Measurements from ENCODE around the gene PIK3R2. TPM values are rescaled to one million over a fixed set of nuclear protein-coding genes. Genes with fewer than 3 reads are reported as not detected.

The PIK3R2 gene
- total and polyA plus RNA-seq, 2 of the 13 experiments (the other 11 are each of a cell fraction or from before 2014, with no cell fraction given), result 18.6 to 25.3 TPM

- TF ChIP-seq KAT8 (CRISPR knock-in tag; IDR thresholded peaks at IDR 0.05), result 0 out of 2 replicates have a peak, but pooled peaks have one; percentile 9
- TF ChIP-seq KMT2A (CRISPR knock-in tag; IDR thresholded peaks at IDR 0.05), result no peak
- no peak for TF ChIP-seq NPAS2 (CRISPR knock-in tag; IDR thresholded peaks at IDR 0.05; ENCODE audit: borderline replicate concordance)
- no peak for TF ChIP-seq ZNF629 (CRISPR knock-in tag; conservative IDR thresholded peaks at IDR 0.05)
- TF ChIP-seq NFIB (CRISPR knock-in tag; IDR thresholded peaks at IDR 0.05; ENCODE audit: borderline replicate concordance), result no peak
- TF ChIP-seq ZNF687 (CRISPR knock-in tag; IDR thresholded peaks at IDR 0.05), result peak; percentile 70
- TF ChIP-seq ZBTB10 (CRISPR knock-in tag; IDR thresholded peaks at IDR 0.05; ENCODE audit: borderline replicate concordance), result peak; percentile 13; the same call in 1 of the 2 replicates
- TF ChIP-seq MYNN (CRISPR knock-in tag; IDR thresholded peaks at IDR 0.05; ENCODE audit: low read depth), result no peak
- no peak for TF ChIP-seq TFE3 (CRISPR knock-in tag; IDR thresholded peaks at IDR 0.05)
- no peak for TF ChIP-seq RARG (CRISPR knock-in tag; IDR thresholded peaks at IDR 0.05; ENCODE audit: low read depth)
- no peak for TF ChIP-seq HNRNPL (IDR thresholded peaks at IDR 0.05; ENCODE audit: low read depth, low read length)
- peak; percentile 16; the same call in 1 of the 2 replicates for TF ChIP-seq ZNF589 (CRISPR knock-in tag; conservative IDR thresholded peaks at IDR 0.05)
- no peak for TF ChIP-seq WIZ (CRISPR knock-in tag; IDR thresholded peaks at IDR 0.05)
- TF ChIP-seq ZNF12 (CRISPR knock-in tag; IDR thresholded peaks at IDR 0.05), result no peak
- no peak for TF ChIP-seq ZNF703 (CRISPR knock-in tag; IDR thresholded peaks at IDR 0.05; ENCODE audit: borderline replicate concordance)
- TF ChIP-seq STAG1 (CRISPR knock-in tag; IDR thresholded peaks at IDR 0.05), result no peak; the same call in 1 of the 2 replicates
- no peak for TF ChIP-seq ATAD3A (CRISPR knock-in tag; IDR thresholded peaks at IDR 0.05)
- 0 out of 2 replicates have a peak, but pooled peaks have one; percentile 22 for TF ChIP-seq ZNF816 (CRISPR knock-in tag; IDR thresholded peaks at IDR 0.05; ENCODE audit: borderline replicate concordance)
- TF ChIP-seq ZIK1 (CRISPR knock-in tag; IDR thresholded peaks at IDR 0.05; ENCODE audit: borderline replicate concordance, low read depth), result peak; percentile 30; the same call in 1 of the 2 replicates
- TF ChIP-seq SP4 (CRISPR knock-in tag; IDR thresholded peaks at IDR 0.05), result peak; percentile 64
- TF ChIP-seq ZNF780A (CRISPR knock-in tag; IDR thresholded peaks at IDR 0.05), result no peak
- TF ChIP-seq TBL1XR1 (IDR thresholded peaks at IDR 0.05; ENCODE audit: borderline replicate concordance, low read length, partially characterized antibody), result no peak
These were observed 43.0 kb upstream of the PIK3R2 start (continued) for GRCh38 chr19:18109733-18110608.
